ENCODE results near the gene FKBP14.

Gene FKBP14

GRCh38 chr7:30026229-30027064 lies at the start of gene FKBP14:
FKBP14 (minus strand) TSS chr7:30026702; CDS start chr7:30026508, 194 bp downstream.
- peak; percentile 100 for DNase-seq

- DNase-seq = peak; percentile 34
Observed at GRCh38 chr7:30074422-30075030, 48.0 kb upstream of the FKBP14 start.

- no peak for DNase-seq
Observed at GRCh38 chr7:30072735-30073134, 46.2 kb upstream of the FKBP14 start.

- no peak for DNase-seq
Observed at GRCh38 chr7:30070052-30070451, 43.5 kb upstream of the FKBP14 start.

GRCh38 chr7:30069096-30069867 lies 42.8 kb upstream of the FKBP14 start:
- no peak for DNase-seq

- DNase-seq = no peak
Observed at GRCh38 chr7:30068117-30068516, 41.6 kb upstream of the FKBP14 start.

GRCh38 chr7:30066687-30067086 lies 40.2 kb upstream of the FKBP14 start:
- DNase-seq = no peak

- DNase-seq = no peak
Observed at GRCh38 chr7:30065746-30066145, 39.2 kb upstream of the FKBP14 start.

GRCh38 chr7:30062587-30062986 lies 36.1 kb upstream of the FKBP14 start:
- DNase-seq = peak; percentile 26

GRCh38 chr7:30061786-30062185 lies 35.3 kb upstream of the FKBP14 start:
- peak; percentile 10 for DNase-seq

- no peak for DNase-seq
Observed at GRCh38 chr7:30057741-30058140, 31.2 kb upstream of the FKBP14 start.

- no peak for DNase-seq
Observed at GRCh38 chr7:30053068-30053467, 26.6 kb upstream of the FKBP14 start.

GRCh38 chr7:30049173-30049572 lies 22.7 kb upstream of the FKBP14 start:
- DNase-seq = no peak

- DNase-seq = no peak
Observed at GRCh38 chr7:30048582-30048981, 22.1 kb upstream of the FKBP14 start.

- no peak for DNase-seq
Observed at GRCh38 chr7:30047124-30047523, 20.6 kb upstream of the FKBP14 start.

GRCh38 chr7:30046127-30046770 lies 19.7 kb upstream of the FKBP14 start:
- DNase-seq = no peak

- no peak for DNase-seq
Observed at GRCh38 chr7:30041526-30042269, 15.2 kb upstream of the FKBP14 start.

GRCh38 chr7:30040938-30041337 lies 14.4 kb upstream of the FKBP14 start:
- DNase-seq = no peak

GRCh38 chr7:30038196-30038980 lies 11.9 kb upstream of the FKBP14 start:
- DNase-seq = no peak

GRCh38 chr7:30036220-30036619 lies 9.7 kb upstream of the FKBP14 start:
- no peak for DNase-seq

- no peak for DNase-seq
Observed at GRCh38 chr7:30034501-30034900, 8.0 kb upstream of the FKBP14 start.
